Fibroblast of pulmonary artery (primary cell): ENCODE measurements around the gene PHKA2.

Source experiments
- DNase-seq: peaks from one replicate; pipeline ENCODE4 v3.0.0-alpha.2; 2010; ENCODE audit warnings: low read depth
- H3K4me3 ChIP-seq: replicated peaks from 2 replicates; pipeline ENCODE4 v1.5.1; 2011; ENCODE audit warnings: low read depth, mild to moderate bottlenecking, control low read depth, low read length, moderate library complexity
- TF ChIP-seq, protein P1 (sequence below): IDR thresholded peaks from 2 replicates; pipeline ENCODE4 v1.5.1; 2011; ENCODE audit warnings: mild to moderate bottlenecking, control low read depth, low read length, inconsistent platforms; ENCODE audit errors: missing control alignments

The PHKA2 gene

DNA sequence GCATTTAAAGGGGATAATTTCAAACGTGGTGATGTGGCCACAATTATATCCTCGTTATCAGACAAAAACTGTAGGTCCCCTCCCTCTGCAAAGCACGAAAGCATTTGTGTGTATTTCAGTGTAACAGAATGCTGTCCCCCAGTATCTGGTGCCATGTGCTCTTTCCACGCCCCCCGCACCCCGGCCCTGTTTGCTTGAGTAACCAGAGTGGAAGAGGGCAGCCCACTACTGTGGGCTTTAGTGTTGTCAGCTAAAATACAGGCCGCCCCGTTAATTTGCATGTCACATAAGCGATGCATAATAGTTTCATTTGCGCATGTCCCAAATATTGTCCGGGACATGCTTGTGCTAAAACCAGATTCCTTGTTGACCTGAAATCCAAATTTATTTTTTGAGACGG is 110.1 kb downstream of the PHKA2 start:
- TF ChIP-seq, protein P1, sequence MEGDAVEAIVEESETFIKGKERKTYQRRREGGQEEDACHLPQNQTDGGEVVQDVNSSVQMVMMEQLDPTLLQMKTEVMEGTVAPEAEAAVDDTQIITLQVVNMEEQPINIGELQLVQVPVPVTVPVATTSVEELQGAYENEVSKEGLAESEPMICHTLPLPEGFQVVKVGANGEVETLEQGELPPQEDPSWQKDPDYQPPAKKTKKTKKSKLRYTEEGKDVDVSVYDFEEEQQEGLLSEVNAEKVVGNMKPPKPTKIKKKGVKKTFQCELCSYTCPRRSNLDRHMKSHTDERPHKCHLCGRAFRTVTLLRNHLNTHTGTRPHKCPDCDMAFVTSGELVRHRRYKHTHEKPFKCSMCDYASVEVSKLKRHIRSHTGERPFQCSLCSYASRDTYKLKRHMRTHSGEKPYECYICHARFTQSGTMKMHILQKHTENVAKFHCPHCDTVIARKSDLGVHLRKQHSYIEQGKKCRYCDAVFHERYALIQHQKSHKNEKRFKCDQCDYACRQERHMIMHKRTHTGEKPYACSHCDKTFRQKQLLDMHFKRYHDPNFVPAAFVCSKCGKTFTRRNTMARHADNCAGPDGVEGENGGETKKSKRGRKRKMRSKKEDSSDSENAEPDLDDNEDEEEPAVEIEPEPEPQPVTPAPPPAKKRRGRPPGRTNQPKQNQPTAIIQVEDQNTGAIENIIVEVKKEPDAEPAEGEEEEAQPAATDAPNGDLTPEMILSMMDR: no peak
- DNase-seq: no peak
- H3K4me3 ChIP-seq: no peak overlapping the region

DNA sequence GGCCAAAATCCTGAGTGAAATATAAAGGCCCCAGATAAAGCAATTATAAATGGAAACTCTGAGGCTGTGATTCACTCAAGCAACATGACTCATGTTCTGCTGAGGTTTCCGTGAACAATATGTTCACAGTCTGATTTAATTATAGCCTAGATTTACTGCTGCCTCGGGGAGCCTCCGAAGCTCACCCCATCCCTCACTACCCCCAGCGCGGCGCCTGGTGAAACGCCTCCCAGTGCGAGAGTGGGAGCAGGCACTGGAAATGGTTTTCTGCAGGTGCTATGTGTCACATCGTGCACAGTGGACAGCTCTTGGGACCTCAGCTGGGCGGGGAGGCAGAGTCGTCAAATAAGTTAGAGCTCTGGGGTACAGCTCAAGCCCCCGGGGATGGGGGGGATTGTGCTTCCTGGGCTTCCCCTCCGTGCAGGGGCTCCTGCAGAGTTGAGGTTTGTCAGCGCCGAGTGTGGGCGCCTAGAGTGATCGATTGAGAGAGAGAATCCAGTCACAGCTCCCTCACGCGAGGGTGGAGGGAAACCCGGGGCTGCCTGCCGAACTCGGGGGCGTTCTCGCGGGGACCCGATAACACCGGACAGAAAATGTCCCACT is 110.6 kb downstream of the PHKA2 start:
- DNase-seq: peak; percentile 65
- peak overlapping the region; percentile 19 for H3K4me3 ChIP-seq
- TF ChIP-seq, protein P1: no peak

DNA sequence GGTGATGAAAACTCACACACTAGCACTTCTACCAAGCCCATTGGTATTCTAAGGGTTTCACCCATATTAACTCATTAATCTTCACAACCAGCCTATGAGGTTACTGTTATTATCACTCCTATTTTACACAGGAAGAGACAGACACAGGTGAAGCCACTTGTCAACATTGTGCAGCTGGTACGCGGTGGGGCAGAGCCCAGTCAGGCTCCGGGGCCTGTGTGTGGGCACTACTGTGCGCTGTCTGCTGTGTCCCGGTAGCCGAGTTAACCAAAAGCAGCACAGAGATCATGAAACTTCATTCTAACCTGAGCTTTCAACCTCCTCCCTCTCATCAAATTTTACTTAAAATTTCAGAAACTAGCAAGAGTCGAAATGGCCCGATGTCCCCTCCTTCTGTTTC is 111.3 kb downstream of the PHKA2 start:
- no peak for DNase-seq
- no peak overlapping the region for H3K4me3 ChIP-seq
- TF ChIP-seq, protein P1: no peak

DNA sequence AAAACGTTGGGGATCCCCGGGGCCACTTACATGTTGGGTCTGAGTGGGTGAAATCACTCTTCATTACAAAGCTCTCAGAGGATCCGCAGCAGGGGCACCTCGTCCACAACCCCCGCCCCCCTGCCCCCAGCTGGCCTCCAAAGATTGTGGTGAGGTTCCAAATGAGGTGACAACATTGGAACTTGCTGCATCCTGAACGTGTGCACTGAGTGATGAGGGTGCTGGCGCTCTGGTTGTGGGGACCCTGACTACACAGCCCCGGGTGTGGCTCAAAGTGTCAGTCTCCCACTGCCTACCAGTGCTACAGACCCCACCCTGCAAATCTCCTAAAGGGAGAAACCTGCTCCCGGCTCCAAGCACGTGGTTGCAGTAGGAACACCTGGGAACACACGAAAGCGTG is 111.9 kb downstream of the PHKA2 start:
- TF ChIP-seq, protein P1: no peak
- DNase-seq: no peak

DNA sequence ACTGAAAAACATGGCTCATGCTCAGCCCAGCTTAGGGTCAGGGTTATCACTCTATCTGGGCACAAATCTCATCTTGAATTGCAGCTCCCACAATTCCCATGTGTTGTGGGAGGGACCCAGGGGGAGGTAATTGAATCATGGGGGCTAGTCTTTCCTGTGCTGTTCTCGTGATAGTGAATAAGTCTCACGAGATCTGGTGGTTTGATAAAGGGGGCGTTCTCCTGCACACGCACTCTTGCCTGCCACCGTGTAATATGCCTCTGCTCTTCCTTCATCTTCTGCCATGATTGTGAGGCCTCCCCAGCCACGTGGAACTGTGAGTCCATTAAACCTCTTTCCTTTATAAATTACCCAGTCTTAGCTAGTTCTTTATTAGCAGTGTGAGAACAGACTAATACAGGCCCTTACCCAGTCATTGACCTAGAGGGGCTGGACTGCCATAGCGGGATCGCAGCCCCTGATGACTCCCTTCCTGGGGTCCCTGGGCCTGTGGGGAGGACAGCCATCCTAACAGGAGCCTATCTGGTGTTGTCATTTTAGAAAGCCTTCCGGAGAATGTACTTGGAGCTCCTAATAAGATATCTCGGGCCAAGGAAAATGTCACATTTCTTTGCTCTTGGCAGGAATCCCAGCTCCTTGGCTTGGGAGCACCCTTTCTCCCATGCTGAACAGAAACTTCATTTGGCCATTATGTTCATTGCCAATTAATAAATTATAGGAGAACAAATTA is 112.6 kb downstream of the PHKA2 start:
- peak; percentile 44 for DNase-seq
- TF ChIP-seq, protein P1: no peak
- H3K4me3 ChIP-seq: no peak overlapping the region

More for the DNA sequence above, 111.9 kb downstream of the PHKA2 start:
- H3K4me3 ChIP-seq: no peak overlapping the region

DNA sequence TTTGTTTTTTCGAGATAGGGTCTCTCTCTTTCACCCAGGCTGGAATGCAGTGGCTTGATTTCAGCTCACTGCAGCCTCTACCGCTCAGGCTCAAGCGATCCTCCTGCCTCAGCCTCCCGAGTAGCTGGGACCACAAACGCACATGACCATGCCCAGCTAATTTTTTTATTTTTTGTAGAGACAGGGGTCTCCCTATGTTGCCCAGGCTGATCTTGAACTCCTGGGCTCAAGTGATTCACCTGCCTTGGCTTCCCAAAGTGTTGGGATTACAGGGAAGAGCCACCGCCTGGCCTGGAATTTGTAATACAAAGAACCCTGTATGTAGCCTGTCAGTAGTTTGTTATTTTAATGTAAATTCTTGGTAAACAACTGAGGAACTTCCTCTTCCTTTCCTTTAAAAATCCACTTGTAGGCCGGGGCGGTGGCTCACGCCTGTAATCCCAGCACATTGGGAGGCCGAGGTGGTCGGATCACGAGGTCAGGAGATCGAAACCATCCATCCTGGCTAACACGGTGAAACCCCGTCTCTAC is 119.5 kb downstream of the PHKA2 start:
- TF ChIP-seq, protein P1: no peak

DNA sequence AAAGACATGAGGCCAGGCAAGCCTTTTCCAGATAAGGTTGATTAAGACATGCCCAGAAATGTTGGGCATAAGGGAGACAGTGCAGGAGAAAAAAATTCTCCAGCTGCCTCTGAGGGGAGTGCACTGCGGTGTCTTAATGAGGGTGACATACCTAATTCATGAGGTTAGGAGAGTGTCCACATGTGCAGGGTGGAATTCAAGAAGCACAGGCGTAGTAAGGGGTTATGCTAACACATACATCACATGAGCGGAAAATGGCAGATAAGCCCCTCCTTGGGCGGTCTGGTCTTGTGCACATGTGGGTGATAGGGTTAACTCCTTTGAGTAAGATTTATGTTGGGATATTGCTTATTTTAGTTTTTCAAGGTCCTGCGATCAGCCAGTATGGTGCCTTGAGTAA is 122.4 kb downstream of the PHKA2 start:
- no peak overlapping the region for H3K4me3 ChIP-seq
- TF ChIP-seq, protein P1: no peak
- no peak for DNase-seq

More for the DNA sequence above, 119.5 kb downstream of the PHKA2 start:
- DNase-seq: no peak
- H3K4me3 ChIP-seq: no peak overlapping the region
